OCI-LY7 (cell line): ENCODE measurements around the gene MED27. TPM values are rescaled to one million over a fixed set of nuclear protein-coding genes. Genes with fewer than 3 reads are reported as not detected.

ENCODE experiments used
- BruUV-seq: library from RNA; stranded (reverse); fragments of 400-500 nt; replicated peaks from 2 replicates; lab custom pipeline; 2021; lab: Mats Ljungman, UMichigan
- CTCF ChIA-PET: fragments of 300-600 bp; sonication (Branson Sonifier 250); formaldehyde crosslinking; loops from one replicate; lab custom pipeline; 2022; ENCODE audit warnings: antibody characterized with exemption; ENCODE audit not compliant: unreplicated experiment; lab: Charles Lee
- POLR2A ChIA-PET: fragments of 300-600 bp; sonication (Branson Sonifier 250); formaldehyde crosslinking; loops from one replicate; lab custom pipeline; 2022; ENCODE audit warnings: antibody characterized with exemption; lab: Charles Lee
- DNase-seq: peaks from one replicate; pipeline ENCODE4 v3.0.0-alpha.2; 2015; ENCODE audit warnings: low spot score
- H2AFZ ChIP-seq: fragments of 200-600 bp; sonication (generic), shearing (Covaris generic); 2 replicates; pipeline ENCODE4 v1.6.1; 2014; ENCODE audit warnings: mild to moderate bottlenecking, antibody characterized with exemption, low read length, moderate library complexity
- H3K27ac ChIP-seq: fragments of 200-600 bp; sonication (generic); 2 replicates; pipeline ENCODE4 v1.5.1; 2014; ENCODE audit warnings: mixed run types, low read depth, mild to moderate bottlenecking, moderate library complexity, low read length, inconsistent platforms; ENCODE audit not compliant: poor library complexity, severe bottlenecking
- H3K36me3 ChIP-seq: fragments of 200-600 bp; sonication (generic); 2 replicates; pipeline ENCODE4 v1.6.1; 2014; ENCODE audit warnings: mild to moderate bottlenecking, antibody characterized with exemption, low read length, moderate library complexity, mixed read lengths; ENCODE audit not compliant: insufficient read depth
- H3K4me1 ChIP-seq: fragments of 200-600 bp; sonication (generic); 2 replicates; pipeline ENCODE4 v1.5.1; 2014; ENCODE audit warnings: mild to moderate bottlenecking, low read length; ENCODE audit not compliant: insufficient read depth, poor library complexity, severe bottlenecking
- H3K4me2 ChIP-seq: fragments of 200-600 bp; sonication (generic); 2 replicates; pipeline ENCODE4 v1.6.1; 2014; ENCODE audit warnings: mild to moderate bottlenecking, low read length
- H3K4me3 ChIP-seq: fragments of 200-600 bp; sonication (generic); 2 replicates; pipeline ENCODE4 v1.5.1; 2014; ENCODE audit warnings: mild to moderate bottlenecking, low read depth, low read length; ENCODE audit not compliant: poor library complexity, severe bottlenecking
- H3K79me2 ChIP-seq: fragments of 200-600 bp; sonication (generic); 2 replicates; pipeline ENCODE4 v1.6.1; 2016; ENCODE audit warnings: low read depth, mild to moderate bottlenecking, low read length, moderate library complexity, mixed read lengths; ENCODE audit not compliant: insufficient read depth
- H3K9me2 ChIP-seq: fragments of 200-600 bp; sonication (generic); 2 replicates; pipeline ENCODE4 v1.6.1; 2016; ENCODE audit warnings: mild to moderate bottlenecking, low read length, mixed read lengths; ENCODE audit not compliant: insufficient read depth
- H3K9me3 ChIP-seq: fragments of 200-600 bp; sonication (generic); 2 replicates; pipeline ENCODE4 v1.6.1; 2014; ENCODE audit warnings: mild to moderate bottlenecking, mixed run types, low read length, mixed read lengths
- H4K20me1 ChIP-seq: fragments of 200-600 bp; sonication (generic); 2 replicates; pipeline ENCODE4 v1.6.1; 2014; ENCODE audit warnings: mild to moderate bottlenecking, antibody characterized with exemption, low read length, moderate library complexity, mixed read lengths; ENCODE audit not compliant: insufficient read depth
- CTCF ChIP-seq: fragments of 200-600 bp; sonication (generic); conservative IDR thresholded peaks from 2 replicates; pipeline ENCODE4 v1.5.1; 2014; ENCODE audit warnings: mild to moderate bottlenecking, antibody characterized with exemption, low read length, moderate library complexity, mixed read lengths
- EZH2phosphoT487 ChIP-seq: fragments of 200-600 bp; sonication (generic); IDR thresholded peaks from 2 replicates; pipeline ENCODE4 v1.6.1; 2018; ENCODE audit warnings: low read depth, borderline replicate concordance, mild to moderate bottlenecking, mixed run types, antibody characterized with exemption, low read length, moderate library complexity, mixed read lengths
- intact Hi-C: fragments of 100-400 bp; cut with micrococcal nuclease; formaldehyde crosslinking; loops from one replicate; pipeline ENCODE4 v1.10.0; 2022; ENCODE audit not compliant: unreplicated experiment
- total RNA-seq, 2 experiments: library from RNA; depleted of rRNA in 1 of 2; stranded (reverse); fragments of >200 nt in 1 of 2; shearing (Covaris generic) in 1 of 2; gene quantifications; 2 replicates each; pipeline ENCODE4 v1.2.3, GENCODE V29; 2014 to 2022

Gene MED27
- total RNA-seq, 2 experiments from 2014 or later, result 23.1 to 32.6 TPM

GRCh38 chr9:132066511-132066910 lies 13.2 kb downstream of the MED27 start:
- TF ChIP-seq EZH2phosphoT487 (no peak), CTCF (no peak)
- H3K9me2 ChIP-seq, result no peaks in the 10 kb centered on the region
- no peak overlapping the region for H3K27ac ChIP-seq
- intact Hi-C loops, result no loop called here
- no peaks in the 10 kb centered on the region for H3K4me1 ChIP-seq
- ChIA-PET POLR2A (interaction anchor here (0.6 kb wide), 1 partner anchor 1797 kb away, joined by 3 read pairs; no protein-coding TSS in a partner anchor), CTCF (no interaction called here)
- H3K4me3 ChIP-seq, result no peak overlapping the region
- no peaks in the 10 kb centered on the region for H3K9me3 ChIP-seq
- no peaks in the 10 kb centered on the region for H3K79me2 ChIP-seq
- DNase-seq, result no peak
- no peak overlapping the region for H3K4me2 ChIP-seq
- no TSS peak for BruUV-seq
- peaks cover 14% of the 10 kb centered on the region; the same call in 1 of the 2 replicates for H3K36me3 ChIP-seq
- no peaks in the 10 kb centered on the region for H4K20me1 ChIP-seq
- no peak overlapping the region for H2AFZ ChIP-seq

- Histone ChIP-seq H3K36me3 (peaks cover 13% of the 10 kb centered on the region; the same call in 1 of the 2 replicates), H3K79me2 (no peaks in the 10 kb centered on the region), H3K4me2 (no peak overlapping the region), H3K9me3 (no peaks in the 10 kb centered on the region), H3K27ac (no peak overlapping the region), H3K4me1 (no peaks in the 10 kb centered on the region), H3K4me3 (no peak overlapping the region), H2AFZ (no peak overlapping the region), H4K20me1 (no peaks in the 10 kb centered on the region), H3K9me2 (no peaks in the 10 kb centered on the region)
- DNase-seq, result no peak
- ChIA-PET CTCF (no interaction called here), POLR2A (interaction anchor here (0.6 kb wide), 1 partner anchor 1796 kb away, joined by 3 read pairs; no protein-coding TSS in a partner anchor)
- intact Hi-C loops, result no loop called here
- BruUV-seq, result no TSS peak
- TF ChIP-seq CTCF (no peak), EZH2phosphoT487 (no peak)
Measured at GRCh38 chr9:132066057-132066456, 13.6 kb downstream of the MED27 start.

GRCh38 chr9:132063281-132063680 lies 16.4 kb downstream of the MED27 start:
- BruUV-seq, result no TSS peak
- ChIA-PET POLR2A (no interaction called here), CTCF (no interaction called here)
- intact Hi-C loops, result no loop called here
- Histone ChIP-seq H4K20me1 (no peaks in the 10 kb centered on the region), H3K79me2 (no peaks in the 10 kb centered on the region), H3K9me3 (peaks cover 5% of the 10 kb centered on the region; the same call in 1 of the 2 replicates), H3K4me3 (no peak overlapping the region), H3K4me1 (no peaks in the 10 kb centered on the region), H3K9me2 (no peaks in the 10 kb centered on the region), H3K36me3 (peaks cover 23% of the 10 kb centered on the region), H3K4me2 (no peak overlapping the region), H3K27ac (no peak overlapping the region), H2AFZ (no peak overlapping the region)
- DNase-seq, result no peak
- TF ChIP-seq CTCF, result no peak
- TF ChIP-seq EZH2phosphoT487, result no peak
